Body of pancreas (tissue), 4 donors: ENCODE data around the gene MYO1B. TPM values are rescaled to one million over a fixed set of nuclear protein-coding genes. Genes with fewer than 3 reads are reported as not detected.

ENCODE experiments used
- ATAC-seq: fragments of 150-250 bp; one replicate; pipeline ENCODE4 v1.9.1; 2016
- DNase-seq, 4 donors: peaks; one replicate each; pipeline ENCODE4 v3.0.0-alpha.2; 2019
- H3K27ac ChIP-seq, 4 donors: fragments of 200-600 bp; sonication (generic); 1 replicate in 3 of 4; 2 replicates in 1 of 4; pipeline versions ENCODE4 v1.5.1 to v1.6.1; 2016 to 2019; ENCODE audit warnings: mild to moderate bottlenecking in 1 of 4, mixed read lengths in 1 of 4, moderate library complexity in 1 of 4
- H3K27me3 ChIP-seq, 2 donors: fragments of 200-600 bp; sonication (generic); one replicate each; pipeline ENCODE4 v1.6.0; 2016; ENCODE audit warnings: mild to moderate bottlenecking in 1 of 2
- H3K36me3 ChIP-seq, 2 donors: fragments of 200-600 bp; sonication (generic); replicated peaks in 1 of 2; 2 replicates each; pipeline ENCODE4 v1.5.1; 2016; ENCODE audit warnings: low read depth in 2 of 2; ENCODE audit not compliant: insufficient read depth in 1 of 2
- H3K4me1 ChIP-seq: fragments of 200-600 bp; sonication (generic); one replicate; pipeline ENCODE4 v1.6.0; 2016
- H3K4me3 ChIP-seq, 2 donors: fragments of 200-600 bp; sonication (generic); 1 replicate in 1 of 2; 2 replicates in 1 of 2; pipeline ENCODE4 v1.5.1; 2016 to 2019
- H3K9me3 ChIP-seq, 3 donors: fragments of 200-600 bp; sonication (generic); 1 replicate in 2 of 3; 2 replicates in 1 of 3; pipeline ENCODE4 v1.5.1; 2016
- POLR2A ChIP-seq, 3 donors: fragments of 450-650 bp; IDR thresholded peaks; one replicate each; pipeline ENCODE4 v1.6.1; 2016; ENCODE audit warnings: antibody characterized with exemption in 3 of 3, mild to moderate bottlenecking in 2 of 3
- WGBS, 2 donors: methylation state at CpG; one replicate each; pipeline ENCODE4 v1.1.5; 2017; 5-methylcytosine and 5-hydroxymethylcytosine counted together
- intact Hi-C: fragments of 100-400 bp; cut with DNase I; formaldehyde crosslinking; loops from one replicate; pipeline ENCODE4 v1.15.1; 2023
- total RNA-seq, 2 donors: library from RNA; depleted of rRNA; stranded (reverse); fragments of >200 nt; gene quantifications; one replicate each; pipeline ENCODE4 v1.1.0, GENCODE V29; 2016
- TF ChIP-seq, protein P1 (sequence below), 7 experiments: fragments of 450-650 bp in 4 of 7; fragments of 200-600 bp in 3 of 7; sonication (generic) in 3 of 7; IDR thresholded peaks; one replicate each; pipeline ENCODE4 v1.5.1; 2016 to 2019; ENCODE audit warnings: antibody characterized with exemption in 7 of 7

MYO1B gene
- total RNA-seq, 2 donors from 2014 or later = 68.0 to 77.8 TPM

DNA sequence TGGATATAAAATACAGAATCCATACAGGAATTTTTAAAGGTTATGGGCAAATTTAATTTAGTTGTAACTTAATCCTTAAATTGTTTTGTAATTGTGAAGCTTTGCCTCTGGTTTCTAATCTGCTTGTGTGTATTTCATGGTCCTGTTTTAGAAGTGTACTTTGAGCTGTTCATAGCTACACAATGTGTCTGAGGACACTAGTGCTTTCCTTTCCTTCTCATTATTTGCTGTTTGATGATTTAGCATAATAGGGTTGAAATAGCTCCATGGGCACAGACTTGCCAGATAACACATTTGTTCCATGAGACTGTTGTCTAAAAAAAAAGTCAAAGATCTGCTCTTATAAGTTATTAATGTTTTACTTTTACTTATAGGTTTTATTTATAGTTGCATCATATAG, 134.2 kb downstream of the MYO1B start:
- no peak for DNase-seq
- H3K4me1 ChIP-seq = peaks cover 55% of the 10 kb centered on the region
- no peak for ATAC-seq
- intact Hi-C loops = no loop called here
- TF ChIP-seq, protein P1, sequence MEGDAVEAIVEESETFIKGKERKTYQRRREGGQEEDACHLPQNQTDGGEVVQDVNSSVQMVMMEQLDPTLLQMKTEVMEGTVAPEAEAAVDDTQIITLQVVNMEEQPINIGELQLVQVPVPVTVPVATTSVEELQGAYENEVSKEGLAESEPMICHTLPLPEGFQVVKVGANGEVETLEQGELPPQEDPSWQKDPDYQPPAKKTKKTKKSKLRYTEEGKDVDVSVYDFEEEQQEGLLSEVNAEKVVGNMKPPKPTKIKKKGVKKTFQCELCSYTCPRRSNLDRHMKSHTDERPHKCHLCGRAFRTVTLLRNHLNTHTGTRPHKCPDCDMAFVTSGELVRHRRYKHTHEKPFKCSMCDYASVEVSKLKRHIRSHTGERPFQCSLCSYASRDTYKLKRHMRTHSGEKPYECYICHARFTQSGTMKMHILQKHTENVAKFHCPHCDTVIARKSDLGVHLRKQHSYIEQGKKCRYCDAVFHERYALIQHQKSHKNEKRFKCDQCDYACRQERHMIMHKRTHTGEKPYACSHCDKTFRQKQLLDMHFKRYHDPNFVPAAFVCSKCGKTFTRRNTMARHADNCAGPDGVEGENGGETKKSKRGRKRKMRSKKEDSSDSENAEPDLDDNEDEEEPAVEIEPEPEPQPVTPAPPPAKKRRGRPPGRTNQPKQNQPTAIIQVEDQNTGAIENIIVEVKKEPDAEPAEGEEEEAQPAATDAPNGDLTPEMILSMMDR (IDR thresholded peaks at IDR 0.05) = no peak
- no peak for TF ChIP-seq POLR2A (IDR thresholded peaks at IDR 0.05)
- no peaks in the 10 kb centered on the region for H3K27me3 ChIP-seq
- peaks cover 0 to 2% of the 10 kb centered on the region in 2 donors for H3K36me3 ChIP-seq
- H3K9me3 ChIP-seq = no peaks in the 10 kb centered on the region
- H3K27ac ChIP-seq = peak overlapping the region in 2 of 4 donors; percentile 26 to 43
- H3K4me3 ChIP-seq = no peak overlapping the region

DNA sequence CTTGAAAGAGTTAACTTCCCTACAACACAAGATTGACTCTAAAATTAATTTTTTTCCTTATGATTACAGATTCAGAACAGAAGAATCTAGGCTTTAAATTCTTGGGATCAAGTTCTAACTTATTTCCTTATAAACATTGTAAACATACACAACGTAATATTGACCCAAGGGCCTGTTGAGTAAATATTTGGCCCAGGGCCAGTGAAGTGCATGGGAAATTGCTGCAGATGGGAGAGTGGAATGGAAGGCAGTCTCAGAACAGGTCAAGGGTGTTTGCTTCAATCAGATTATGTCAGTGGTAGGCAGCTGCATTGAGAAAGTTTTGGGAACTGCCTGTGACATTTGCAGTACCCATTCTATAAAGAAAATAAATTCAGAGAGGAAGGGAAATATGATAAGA, 137.6 kb downstream of the MYO1B start:
- intact Hi-C loops = no loop called here
- Histone ChIP-seq H3K36me3 (peaks cover 7 to 9% of the 10 kb centered on the region in 2 donors), H3K4me1 (peaks cover 41% of the 10 kb centered on the region), H3K27me3 (no peaks in the 10 kb centered on the region), H3K9me3 (no peaks in the 10 kb centered on the region), H3K4me3 (no peak overlapping the region), H3K27ac (peak overlapping the region in 3 of 4 donors; percentile 62 to 81 (median 69))
- DNase-seq (peak; percentile 86 to 93 (median 88)), ATAC-seq (peak; percentile 96)
- TF ChIP-seq POLR2A (IDR thresholded peaks at IDR 0.05) = no peak
- TF ChIP-seq, protein P1 (IDR thresholded peaks at IDR 0.05) = no peak
- WGBS, 2 donors = 6 to 7% methylated on average over 1 of the region's 1 CpG

GRCh38 chr2:191383486-191383885, 138.3 kb downstream of the MYO1B start:
- Histone ChIP-seq H3K36me3 (peaks cover 9% of the 10 kb centered on the region in 2 donors), H3K27me3 (no peaks in the 10 kb centered on the region), H3K4me3 (no peak overlapping the region), H3K27ac (peak overlapping the region in 3 of 4 donors; percentile 43 to 81 (median 62)), H3K4me1 (peaks cover 36% of the 10 kb centered on the region), H3K9me3 (no peaks in the 10 kb centered on the region)
- TF ChIP-seq, protein P1 (IDR thresholded peaks at IDR 0.05) = peak in 1 of 7 experiments; percentile 7
- no peak for TF ChIP-seq POLR2A (IDR thresholded peaks at IDR 0.05)
- intact Hi-C loops = no loop called here
- WGBS, 2 donors = 0 to 17% methylated on average over 1 of the region's 1 CpG
- DNase-seq (peak in 3 of 4 donors; percentile 22 to 44 (median 25)), ATAC-seq (no peak)

DNA sequence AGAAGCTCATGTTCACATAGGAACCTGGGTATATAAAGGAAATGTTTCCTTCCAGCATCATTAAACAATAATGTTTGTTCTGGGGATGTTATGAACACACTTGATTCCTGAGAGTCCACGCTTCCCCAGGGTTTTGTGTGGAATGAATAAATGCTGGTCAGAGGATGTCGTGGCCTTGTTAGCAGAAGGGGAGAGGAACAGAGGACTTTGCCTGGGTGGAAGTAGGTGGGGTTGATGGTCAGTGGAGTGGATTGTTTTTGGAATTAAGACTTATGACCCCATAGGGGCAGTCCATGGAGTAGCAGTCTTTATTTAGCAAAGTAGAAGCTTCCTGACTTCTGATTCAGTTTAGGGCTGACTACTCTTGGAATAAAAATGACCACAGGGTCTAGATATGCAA, 139.6 kb downstream of the MYO1B start:
- H3K4me1 ChIP-seq = peaks cover 26% of the 10 kb centered on the region
- intact Hi-C loops = no loop called here
- no peaks in the 10 kb centered on the region for H3K9me3 ChIP-seq
- no peaks in the 10 kb centered on the region for H3K27me3 ChIP-seq
- peaks cover 9 to 17% of the 10 kb centered on the region in 2 donors for H3K36me3 ChIP-seq
- DNase-seq = no peak
- WGBS, 2 donors = 82 to 87% methylated on average over 2 of the region's 2 CpGs
- no peak overlapping the region for H3K4me3 ChIP-seq
- ATAC-seq = no peak
- TF ChIP-seq, protein P1 (IDR thresholded peaks at IDR 0.05) = no peak
- TF ChIP-seq POLR2A (IDR thresholded peaks at IDR 0.05) = no peak
- H3K27ac ChIP-seq = peak overlapping the region in 1 of 4 donors; percentile 81

DNA sequence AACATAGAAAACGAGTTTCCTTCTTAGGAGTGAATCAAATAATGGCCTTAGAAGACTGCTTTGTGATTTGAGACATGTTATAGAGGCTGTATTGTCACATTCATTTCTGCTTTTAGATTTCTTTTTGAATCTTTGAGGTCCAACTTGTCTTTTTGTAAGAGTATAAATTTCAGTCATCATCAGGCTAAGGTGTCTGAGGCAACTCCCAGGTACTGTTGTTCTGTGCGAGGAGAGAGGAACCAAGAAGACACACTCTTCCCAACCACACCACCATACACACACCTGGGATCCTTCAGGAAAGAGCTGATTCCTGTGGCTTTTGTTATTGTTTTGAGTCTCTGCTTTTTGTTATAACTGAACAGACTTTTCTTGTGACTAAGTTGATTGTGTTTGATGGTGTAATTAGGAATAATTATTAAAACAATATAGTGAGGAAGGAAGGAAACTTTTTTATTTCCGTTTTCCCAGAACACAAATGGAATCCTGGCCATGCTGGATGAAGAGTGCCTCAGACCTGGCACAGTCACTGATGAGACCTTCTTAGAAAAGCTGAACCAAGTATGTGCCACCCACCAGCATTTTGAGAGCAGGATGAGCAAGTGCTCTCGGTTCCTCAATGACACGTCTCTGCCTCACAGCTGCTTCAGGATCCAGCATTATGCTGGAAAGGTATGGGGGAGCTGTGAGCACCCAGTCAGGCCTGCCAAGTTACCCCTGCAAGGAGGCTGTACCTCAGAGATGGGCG, 140.4 kb downstream of the MYO1B start:
- DNase-seq = no peak
- Histone ChIP-seq H3K36me3 (peaks cover 9 to 20% of the 10 kb centered on the region in 2 donors), H3K4me1 (peaks cover 19% of the 10 kb centered on the region), H3K4me3 (no peak overlapping the region), H3K9me3 (no peaks in the 10 kb centered on the region), H3K27me3 (no peaks in the 10 kb centered on the region), H3K27ac (no peak overlapping the region)
- intact Hi-C loops = no loop called here
- no peak for TF ChIP-seq POLR2A (IDR thresholded peaks at IDR 0.05)
- TF ChIP-seq, protein P1 (IDR thresholded peaks at IDR 0.05) = no peak
- ATAC-seq = no peak
- WGBS, 2 donors = 84 to 86% methylated on average over 6 of the region's 6 CpGs
